Amniotic epithelial cell (primary cell): ENCODE data around the gene WDR73.
"Not testable (repeated sequence)": the region's sequence is repeated elsewhere in the genome, so short reads cannot be mapped to it uniquely, and the experiment has no call there.

Experiments used
- DNase-seq: peaks from one replicate; pipeline ENCODE4 v3.0.0-alpha.2; 2010; ENCODE audit warnings: low read depth

WDR73 gene

DNA sequence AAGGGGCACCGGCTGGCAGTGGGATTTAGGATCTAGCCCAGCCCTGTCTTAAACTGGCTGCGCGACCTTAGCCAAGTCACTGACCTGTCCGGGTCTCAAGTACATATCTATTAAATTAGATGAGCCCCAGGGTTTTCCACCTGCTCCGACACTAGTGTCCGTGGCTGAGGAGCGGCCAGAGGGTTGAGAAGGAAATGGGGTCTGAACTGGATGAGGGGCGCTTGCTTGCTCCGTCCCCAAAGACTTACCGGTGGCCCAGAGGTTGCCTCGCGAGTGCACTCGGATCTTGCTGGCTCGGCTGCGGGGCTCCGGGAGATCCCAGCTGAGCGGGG, 3.6 kb upstream of the WDR73 start:
- no peak for DNase-seq

- DNase-seq = no peak
These were observed 2.9 kb upstream of the WDR73 start for GRCh38 chr15:84656972-84657371.

GRCh38 chr15:84654689-84655453, 788 bp upstream of the WDR73 start:
- DNase-seq = peak; percentile 74

DNA sequence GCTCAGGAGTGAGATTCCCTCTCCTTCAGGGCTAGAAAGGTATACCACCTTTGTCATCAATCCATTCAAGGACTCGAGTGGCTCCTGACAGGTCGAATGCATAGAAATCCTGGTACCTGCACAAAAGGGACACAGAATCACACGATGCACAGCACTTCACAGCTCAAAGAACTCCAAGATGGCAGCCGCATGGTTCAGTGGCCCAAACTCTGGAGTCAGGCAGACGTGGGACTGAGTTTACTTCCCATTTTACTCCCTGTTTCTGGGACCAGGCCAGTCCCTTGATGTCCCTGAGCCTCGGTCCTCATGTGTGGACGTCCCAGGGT, 536 bp downstream of the WDR73 start:
- DNase-seq = no peak

DNA sequence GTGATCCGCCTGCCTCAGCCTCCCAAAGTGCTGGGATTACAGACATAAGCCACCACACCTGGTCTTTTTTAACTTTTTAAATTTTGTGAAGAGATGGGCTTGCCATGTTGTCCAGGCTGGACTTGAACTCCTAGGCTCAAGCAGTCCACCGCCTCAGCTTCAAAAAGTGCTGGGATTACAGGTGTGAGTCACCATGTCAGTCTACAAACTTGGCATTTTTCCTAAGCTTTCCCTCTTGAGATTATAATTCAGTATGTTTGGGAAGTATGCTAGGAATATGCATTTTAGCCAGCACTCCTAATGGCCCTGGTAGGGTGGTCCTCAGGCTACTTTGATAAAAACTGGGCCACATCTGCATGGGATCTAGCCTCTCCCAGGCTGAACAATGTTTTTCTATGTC, 4.4 kb downstream of the WDR73 start:
- DNase-seq = peak; percentile 49

DNA sequence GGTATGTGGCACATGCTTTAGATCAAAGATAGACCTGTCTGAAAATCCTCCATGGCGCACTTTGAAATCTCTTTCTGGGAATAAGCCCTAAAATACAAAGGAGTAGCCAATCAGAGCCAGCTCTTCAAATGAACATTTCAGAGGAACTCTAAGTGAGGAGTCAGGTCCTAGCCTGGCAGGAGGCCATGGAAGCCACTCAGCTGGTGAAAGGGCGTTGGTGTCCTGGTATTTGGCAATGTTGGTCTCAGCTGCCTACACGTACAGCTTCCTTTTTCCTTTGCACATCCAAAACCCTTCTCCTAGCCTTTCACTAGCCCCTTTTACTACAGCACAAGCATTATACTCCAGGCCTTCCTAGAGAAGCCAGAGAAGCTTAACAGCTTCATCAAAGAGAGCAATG, 5.5 kb downstream of the WDR73 start:
- no peak for DNase-seq

DNA sequence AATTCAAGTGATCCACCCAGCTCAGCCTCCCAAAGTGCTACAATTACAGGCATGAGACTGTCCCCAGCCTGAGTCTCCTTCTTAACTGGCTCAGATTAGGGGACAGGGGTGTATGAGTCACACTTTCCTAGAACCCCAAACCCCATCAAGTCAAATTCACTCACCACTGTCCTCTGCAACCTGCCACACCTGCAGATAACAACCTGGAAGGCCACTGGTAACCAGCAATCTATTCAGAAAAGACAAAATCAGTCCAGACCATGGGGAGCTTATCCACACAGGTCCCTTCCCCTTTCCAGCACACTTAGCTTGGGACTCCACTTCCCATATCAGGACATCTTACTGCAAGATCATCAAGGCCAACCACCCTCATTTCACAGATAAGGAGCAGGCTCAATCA, 6.4 kb downstream of the WDR73 start:
- no peak for DNase-seq

DNA sequence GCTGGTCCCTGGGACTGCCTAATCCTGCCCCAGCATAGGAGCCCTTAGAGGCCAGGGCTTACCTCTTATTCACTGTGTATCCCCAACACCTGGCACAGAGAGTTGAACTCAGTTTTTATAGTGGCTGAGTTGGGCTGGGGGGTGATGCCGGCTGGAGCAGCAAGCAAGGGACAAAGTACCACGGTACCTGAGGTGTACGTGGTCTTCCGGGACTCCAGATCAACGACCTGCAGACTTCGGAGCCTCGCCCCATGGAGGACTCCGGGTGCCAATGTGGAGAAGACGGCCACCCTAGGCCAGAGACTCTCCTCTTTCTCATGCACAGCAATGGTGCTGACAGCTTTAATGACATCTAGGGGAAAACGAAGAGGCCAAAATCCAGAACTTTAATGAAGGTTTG, 8.1 kb downstream of the WDR73 start:
- no peak for DNase-seq

GRCh38 chr15:84645496-84645895, 8.6 kb downstream of the WDR73 start:
- no peak for DNase-seq

DNA sequence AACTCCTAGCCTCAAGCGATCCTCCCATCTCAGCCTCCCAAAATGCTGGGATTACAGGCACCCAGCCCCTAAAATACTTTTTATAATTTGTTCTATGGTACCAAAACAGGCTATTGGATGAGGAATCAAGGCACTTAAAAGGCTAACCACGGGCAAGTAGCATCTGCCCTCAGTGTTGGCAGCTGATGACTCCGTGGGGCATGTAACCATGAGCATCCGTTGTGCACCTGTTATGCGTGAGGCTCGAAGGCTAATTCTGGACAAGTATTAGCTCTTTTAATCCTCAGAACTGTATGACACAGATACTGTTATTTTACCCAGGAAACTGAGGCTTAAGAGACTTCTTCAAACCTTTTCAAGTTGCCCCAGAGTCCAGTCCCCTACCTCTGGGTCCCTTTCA, 10.2 kb downstream of the WDR73 start:
- no peak for DNase-seq

DNA sequence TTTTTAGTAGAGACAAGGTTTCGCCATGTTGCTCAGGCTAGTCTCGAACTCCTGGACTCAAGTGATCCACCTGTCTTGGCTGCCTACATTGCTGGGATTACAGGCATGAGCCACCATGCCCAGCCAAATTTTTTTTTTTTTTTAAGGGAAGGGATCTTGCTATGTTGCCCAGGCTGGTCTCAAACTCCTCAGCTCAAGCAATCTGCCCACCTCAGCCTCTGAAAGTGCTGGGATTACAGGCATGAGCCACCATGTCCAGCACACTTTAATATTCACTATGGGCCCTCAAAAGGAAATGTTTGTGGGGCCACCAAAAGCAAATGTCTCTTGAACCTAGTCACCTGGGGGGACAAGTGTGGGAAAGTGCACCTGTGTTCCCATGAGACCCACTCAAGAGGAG, 11.4 kb downstream of the WDR73 start:
- not testable (repeated sequence) for DNase-seq

- not testable (repeated sequence) for DNase-seq
These were observed 12.2 kb downstream of the WDR73 start for GRCh38 chr15:84641871-84642270.

GRCh38 chr15:84638103-84638502, 16.0 kb downstream of the WDR73 start:
- no peak for DNase-seq

- no peak for DNase-seq
These were observed 19.8 kb downstream of the WDR73 start for GRCh38 chr15:84634228-84634837.

DNA sequence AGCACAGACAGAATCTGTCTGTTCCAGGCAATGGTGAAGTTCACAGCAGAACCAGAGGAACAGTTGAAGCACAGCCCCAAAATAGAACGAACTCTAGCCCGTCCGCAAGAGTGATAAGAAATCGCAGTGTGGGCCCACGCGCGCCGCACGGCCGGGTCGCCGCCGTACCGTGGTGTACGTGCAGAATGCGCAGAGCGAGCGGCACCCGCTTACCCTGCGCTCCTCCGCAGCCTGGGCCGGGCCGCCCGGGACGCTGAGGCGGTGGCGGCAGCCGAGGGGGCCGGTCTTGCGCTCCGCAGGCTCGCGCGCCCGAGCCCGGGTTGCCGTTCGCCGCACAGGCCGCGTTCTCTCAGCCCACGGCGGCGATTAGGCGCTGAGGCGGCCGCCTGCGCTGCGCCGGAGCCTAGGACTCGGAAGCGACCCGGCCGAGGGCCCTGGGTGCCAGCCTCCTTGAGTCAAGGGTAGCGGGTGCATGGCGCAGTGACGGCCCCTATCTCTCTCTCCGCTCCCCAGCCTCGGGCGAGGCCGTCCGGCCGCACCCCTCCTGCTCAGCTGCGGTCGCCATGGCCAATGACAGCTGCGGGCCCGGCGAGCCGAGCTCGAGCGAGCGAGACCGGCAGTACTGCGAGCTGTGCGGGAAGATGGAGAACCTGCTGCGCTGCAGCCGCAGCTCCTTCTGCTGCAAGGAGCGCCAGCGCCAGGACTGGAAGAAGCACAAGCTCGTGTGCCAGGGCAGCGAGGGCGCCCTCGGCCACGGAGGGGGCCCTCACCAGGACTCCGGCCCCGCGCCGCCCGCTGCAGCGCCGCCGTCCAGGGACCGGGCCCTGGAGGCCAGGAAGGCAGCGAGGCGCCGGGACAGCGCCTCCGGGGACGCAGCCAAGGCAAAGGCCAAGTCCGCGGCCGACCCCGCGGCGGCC, 20.5 kb downstream of the WDR73 start:
- DNase-seq = peak; percentile 68

- no peak for DNase-seq
These were observed 22.3 kb downstream of the WDR73 start for GRCh38 chr15:84631706-84632272.

GRCh38 chr15:84629033-84629432, 25.1 kb downstream of the WDR73 start:
- DNase-seq = no peak

DNA sequence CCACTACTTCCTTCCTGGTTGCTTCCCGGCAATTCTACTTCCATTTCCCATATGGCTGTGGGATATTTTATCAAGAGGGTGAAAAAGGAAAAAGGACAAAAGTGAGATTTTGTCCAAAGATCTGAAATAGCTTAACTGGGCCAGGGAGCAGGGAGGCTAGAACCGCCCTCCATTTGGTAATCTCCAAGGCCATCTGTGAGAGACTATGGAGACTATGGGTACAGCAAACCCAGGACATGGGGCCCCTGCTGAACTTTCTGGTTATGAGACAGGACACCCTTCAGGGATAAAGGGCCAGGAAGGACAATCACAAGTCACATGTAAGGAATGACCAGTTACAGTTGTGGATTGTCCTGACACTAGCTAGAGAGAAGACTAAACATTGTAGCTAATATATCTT, 29.0 kb downstream of the WDR73 start:
- DNase-seq = no peak

GRCh38 chr15:84624359-84624758, 29.7 kb downstream of the WDR73 start:
- DNase-seq = no peak

GRCh38 chr15:84621358-84621979, 32.6 kb downstream of the WDR73 start:
- DNase-seq = no peak

- DNase-seq = no peak
These were observed 33.5 kb downstream of the WDR73 start for GRCh38 chr15:84620626-84621025.

- DNase-seq = no peak
These were observed 37.8 kb downstream of the WDR73 start for GRCh38 chr15:84616235-84616634.
